Endometrial microvascular endothelial cells (primary cell): Measurements from ENCODE around the gene ADGRL3. TPM values are rescaled to one million over a fixed set of nuclear protein-coding genes. Genes with fewer than 3 reads are reported as not detected.

Source experiments
- in situ Hi-C: cut with HindIII; loops from 2 replicates; pipeline ENCODE4 v1.10.0; 2017; ENCODE audit warnings: low sequenced_read_pairs, low pct_unique_long_range_greater_than_20kb; ENCODE audit errors: inconsistent ontology term
- total RNA-seq: library from RNA; depleted of rRNA; stranded (reverse); fragments of >200 nt; gene quantifications from one replicate; pipeline ENCODE4 v1.2.3, GENCODE V29; 2015; ENCODE audit errors: inconsistent ontology term

The ADGRL3 gene
- total RNA-seq, 1 donor from 2014 or later, result 0.46 TPM

DNA sequence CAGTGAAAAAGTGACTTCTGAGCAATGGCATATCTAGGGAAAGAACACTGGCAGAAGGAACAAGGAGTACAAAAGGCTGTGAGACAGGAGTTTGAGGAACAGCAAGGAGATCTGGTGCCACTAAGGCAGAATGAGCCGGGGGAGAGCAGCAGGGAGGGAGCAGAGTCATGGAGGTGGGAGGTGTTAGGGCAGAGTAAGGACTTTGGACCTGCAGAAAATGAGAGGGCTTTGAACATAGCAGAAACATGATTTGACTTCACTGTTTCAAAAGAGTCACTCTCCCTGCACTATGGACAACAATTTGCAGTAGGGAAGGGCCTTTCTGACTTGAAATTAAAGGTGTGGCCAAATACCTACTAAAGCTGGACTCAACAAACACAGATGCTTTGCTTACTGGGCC is 356.2 kb downstream of the ADGRL3 start:
- in situ Hi-C loops, result no loop called here

DNA sequence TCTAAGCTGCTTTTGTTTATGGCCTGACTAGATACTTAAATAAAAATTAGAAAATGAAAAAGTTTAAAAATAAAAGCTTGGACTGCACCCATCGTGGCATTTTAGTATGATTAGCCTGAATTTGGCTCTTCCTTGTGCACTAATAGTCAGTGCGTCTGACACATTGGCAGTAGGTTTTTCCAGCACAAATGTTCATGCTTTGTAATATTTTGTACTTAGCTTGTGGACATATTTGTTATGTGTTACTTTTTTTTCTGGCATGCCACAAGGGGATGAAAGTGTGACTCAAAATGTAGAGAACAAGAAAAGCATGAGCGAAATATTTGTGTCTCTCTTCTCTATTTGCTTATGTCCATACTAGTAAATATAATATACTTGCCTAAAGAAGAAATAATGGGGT is 359.3 kb downstream of the ADGRL3 start:
- in situ Hi-C loops, result no loop called here

GRCh38 chr4:61561028-61561427 is 360.9 kb downstream of the ADGRL3 start:
- in situ Hi-C loops, result no loop called here

GRCh38 chr4:61571761-61572559 is 371.8 kb downstream of the ADGRL3 start:
- in situ Hi-C loops, result no loop called here

- in situ Hi-C loops, result no loop called here
Observed at GRCh38 chr4:61575796-61576195, 375.7 kb downstream of the ADGRL3 start.

- in situ Hi-C loops, result no loop called here
Observed at GRCh38 chr4:61579786-61580185, 379.7 kb downstream of the ADGRL3 start.

DNA sequence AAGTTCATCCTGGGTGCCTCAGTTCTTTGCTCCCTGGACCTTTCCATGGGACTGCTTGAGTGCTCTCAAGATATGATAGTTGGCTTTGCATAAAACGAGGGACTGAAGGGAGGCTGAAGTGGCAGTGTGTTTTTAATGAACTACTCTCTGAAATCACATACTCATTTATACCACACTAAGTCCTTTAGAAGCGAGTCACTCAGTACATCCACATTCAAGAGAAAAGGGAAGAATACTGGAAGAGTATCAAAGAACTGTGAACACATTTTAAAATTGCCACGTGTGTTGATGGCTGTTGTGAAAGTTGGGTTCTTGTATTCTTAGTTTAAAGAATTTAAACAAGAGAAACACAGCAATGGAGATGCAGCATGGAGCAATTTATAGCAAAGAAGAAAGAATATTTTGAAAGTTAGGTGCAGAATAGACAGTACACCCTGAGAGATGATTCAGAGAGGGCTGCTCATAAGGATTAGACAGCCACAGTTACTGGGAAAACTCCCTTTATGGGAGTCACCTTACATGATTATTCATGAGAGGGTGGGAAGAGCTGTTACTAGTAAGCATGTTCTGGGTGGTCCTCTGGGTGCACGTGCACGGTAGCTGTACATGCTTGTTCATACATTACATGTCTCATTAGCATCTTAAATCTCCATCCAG is 380.7 kb downstream of the ADGRL3 start:
- in situ Hi-C loops, result no loop called here

DNA sequence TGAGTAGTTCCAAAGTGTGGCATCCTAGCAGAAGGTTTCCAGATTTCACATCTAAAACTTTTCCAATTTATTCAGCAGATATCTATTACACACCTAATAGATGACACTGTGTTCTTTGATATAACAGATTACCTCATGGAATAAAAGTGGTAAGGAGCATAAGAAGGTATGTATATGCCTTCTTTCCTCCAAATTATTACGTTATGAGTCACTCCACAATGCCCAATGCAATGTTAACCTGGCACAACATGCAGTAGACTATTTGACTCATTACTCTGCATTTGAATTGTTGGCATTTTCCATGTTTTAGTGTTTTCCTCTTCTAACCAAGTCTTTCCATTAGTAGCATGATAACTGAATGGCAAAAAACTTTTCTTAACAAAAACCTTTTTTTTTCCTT is 383.6 kb downstream of the ADGRL3 start:
- in situ Hi-C loops, result no loop called here

DNA sequence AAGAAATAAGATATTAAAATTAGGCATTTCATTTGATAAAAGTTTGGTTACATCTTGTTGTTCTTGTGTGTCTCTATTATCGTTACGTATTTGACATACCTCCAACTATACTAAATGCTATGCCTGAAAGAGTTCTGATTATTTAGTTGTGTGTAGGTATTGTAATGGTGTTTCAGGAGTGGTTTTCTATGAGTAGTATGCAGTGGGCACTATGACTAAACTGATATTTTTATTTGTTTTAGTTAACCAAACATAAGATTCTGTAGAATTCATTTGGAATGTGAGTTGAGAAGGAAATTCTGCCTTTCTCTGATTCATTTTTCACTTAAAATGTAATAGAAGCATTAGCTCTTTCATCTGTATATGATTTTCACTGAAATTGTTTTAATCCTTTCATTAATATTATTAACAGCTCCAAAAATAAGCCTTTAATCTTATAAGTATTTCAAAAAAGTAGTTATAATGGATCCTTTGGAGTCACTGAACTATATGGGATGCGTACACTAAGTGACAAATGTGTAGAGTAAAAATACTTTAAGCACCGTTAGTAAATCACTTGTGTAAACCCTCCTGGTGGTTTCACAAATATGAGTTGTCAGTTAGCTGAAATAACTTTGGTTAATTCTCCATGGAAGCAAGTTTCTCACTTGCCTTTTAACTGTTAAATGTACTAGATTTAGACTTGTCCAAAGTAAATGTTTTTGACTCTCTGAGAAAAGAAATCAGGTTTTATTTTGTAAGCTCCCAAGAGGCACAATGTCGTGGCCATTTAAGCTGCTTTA is 388.7 kb downstream of the ADGRL3 start:
- in situ Hi-C loops, result no loop called here

- in situ Hi-C loops, result no loop called here
Observed at GRCh38 chr4:61590881-61591280, 390.8 kb downstream of the ADGRL3 start.

GRCh38 chr4:61596606-61597340 is 396.6 kb downstream of the ADGRL3 start:
- in situ Hi-C loops, result no loop called here

- in situ Hi-C loops, result no loop called here
Observed at GRCh38 chr4:61603086-61603485, 403.0 kb downstream of the ADGRL3 start.

DNA sequence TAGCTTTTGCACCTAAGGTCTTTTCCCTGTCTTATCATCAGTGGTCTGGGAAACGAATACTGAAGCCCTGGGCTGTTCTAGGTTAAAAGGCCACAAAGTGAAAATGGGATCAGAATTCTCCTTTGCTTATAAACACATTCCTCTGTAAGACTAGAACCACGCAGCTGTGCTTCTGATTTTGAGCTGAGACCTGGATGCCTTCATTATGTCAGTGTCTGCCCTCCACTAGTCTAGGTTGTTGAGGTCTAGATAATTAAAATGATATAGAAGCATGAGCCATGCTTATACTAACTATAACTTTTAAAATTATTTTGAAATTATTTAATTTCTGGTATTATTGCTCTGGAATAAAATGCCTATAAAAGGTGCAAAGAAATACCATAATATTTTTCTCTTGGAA is 403.9 kb downstream of the ADGRL3 start:
- in situ Hi-C loops, result no loop called here

DNA sequence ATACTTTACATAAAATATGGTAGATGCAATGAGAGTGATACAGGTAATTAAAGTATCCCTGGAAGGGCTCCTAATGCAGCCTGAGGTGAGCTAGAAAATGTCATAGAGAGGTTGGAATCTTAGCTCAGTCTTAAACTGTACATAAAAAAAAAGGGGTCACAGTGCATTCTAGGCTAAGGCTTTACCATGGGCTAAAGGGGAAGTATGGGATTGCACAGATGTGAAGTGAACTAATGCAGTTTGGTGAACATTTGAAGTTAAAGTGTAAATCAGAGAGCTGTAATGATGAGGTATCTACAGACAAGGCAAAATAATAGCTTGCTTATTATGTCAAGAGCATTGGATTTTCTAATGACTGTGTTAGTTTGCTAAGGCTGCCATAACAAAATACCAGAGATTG is 405.9 kb downstream of the ADGRL3 start:
- in situ Hi-C loops, result no loop called here

DNA sequence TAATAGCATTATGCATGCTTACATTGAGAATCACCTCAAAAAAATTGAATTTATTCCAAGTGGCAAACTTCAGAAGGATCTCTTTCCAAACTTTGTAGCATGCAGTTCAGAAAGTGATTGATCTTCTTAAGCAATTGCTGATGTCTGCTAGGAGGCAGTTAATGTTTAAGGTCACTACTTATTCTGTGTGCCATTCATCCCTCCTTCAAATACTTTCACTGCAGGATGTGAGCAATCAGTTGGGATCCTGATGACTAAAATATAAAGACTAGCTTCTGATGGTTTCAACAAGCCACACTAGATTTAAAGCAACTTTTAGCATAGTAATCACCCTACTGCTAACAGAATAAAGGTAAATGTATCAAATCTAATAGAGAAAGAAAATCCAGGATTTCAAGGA is 414.1 kb downstream of the ADGRL3 start:
- in situ Hi-C loops, result no loop called here

- in situ Hi-C loops, result no loop called here
Observed at GRCh38 chr4:61619528-61619927, 419.4 kb downstream of the ADGRL3 start.

DNA sequence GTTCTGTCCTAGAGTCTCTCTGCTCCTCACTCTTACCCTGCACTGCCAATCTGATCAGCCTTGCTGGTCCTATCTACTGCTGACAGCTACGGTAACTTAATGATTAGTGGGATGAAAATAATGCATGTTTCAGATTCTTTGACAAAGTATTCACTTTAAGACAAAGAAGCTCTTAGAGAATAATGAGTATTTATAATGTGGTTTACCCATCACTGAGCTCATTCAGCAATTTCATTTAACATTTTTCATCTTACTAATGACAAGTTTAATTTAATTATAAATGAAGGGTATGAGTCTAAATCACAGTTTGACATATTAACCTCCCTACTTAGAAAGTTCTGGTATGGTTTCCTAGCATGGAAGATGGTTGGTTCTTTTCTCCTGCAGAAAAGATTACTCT is 428.2 kb downstream of the ADGRL3 start:
- in situ Hi-C loops, result no loop called here

GRCh38 chr4:61628727-61629126 is 428.6 kb downstream of the ADGRL3 start:
- in situ Hi-C loops, result no loop called here

DNA sequence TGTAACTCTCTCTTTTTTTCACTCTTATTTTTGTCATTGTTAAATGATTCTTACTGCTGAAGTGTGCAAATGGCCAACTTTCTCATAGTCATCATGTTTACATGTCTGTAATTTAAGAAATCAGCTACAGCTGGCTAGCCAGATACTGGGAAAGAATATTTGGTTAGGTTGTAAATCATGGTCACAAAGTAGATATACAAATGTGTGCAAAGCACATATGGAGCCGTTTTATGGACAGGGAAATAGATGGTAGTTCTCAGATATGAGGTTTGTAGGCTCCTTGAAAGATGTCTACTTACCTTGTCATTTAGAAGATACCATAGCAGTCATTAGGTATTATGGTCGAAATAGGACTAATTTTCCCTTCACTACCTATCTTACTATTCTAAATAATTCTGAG is 430.4 kb downstream of the ADGRL3 start:
- in situ Hi-C loops, result no loop called here
